ENCODE data around the gene ATXN1. TPM values are rescaled to one million over a fixed set of nuclear protein-coding genes. Genes with fewer than 3 reads are reported as not detected.

Gene ATXN1
- total RNA-seq, 1 donor from 2014 or later: 71.2 TPM

DNA sequence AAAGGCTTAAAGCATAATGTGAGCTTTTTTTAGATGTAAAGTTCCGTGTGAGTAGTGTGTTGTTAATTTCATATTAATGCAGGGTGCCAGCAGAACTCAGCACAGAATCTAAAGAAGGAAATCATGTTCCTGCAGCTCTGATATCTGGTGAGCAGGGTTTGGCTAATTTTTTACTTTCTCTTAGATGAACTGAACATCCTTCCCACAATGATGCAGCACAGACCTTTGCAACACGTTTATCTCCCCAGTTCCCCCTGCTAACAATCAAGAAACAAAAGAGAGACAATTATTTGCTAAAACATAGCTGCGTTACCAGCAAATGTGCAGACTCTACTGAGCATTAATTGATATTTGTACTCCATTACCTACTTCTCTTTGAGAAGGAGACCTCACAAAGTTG, 39.1 kb upstream of the ATXN1 start:
- Histone ChIP-seq H3K9me3 (no peaks in the 10 kb centered on the region), H3K36me3 (no peaks in the 10 kb centered on the region), H3K4me3 (no peak overlapping the region), H3K27me3 (no peaks in the 10 kb centered on the region), H3K4me1 (peaks cover 4% of the 10 kb centered on the region), H3K27ac (no peak overlapping the region)
- TF ChIP-seq, protein P1, sequence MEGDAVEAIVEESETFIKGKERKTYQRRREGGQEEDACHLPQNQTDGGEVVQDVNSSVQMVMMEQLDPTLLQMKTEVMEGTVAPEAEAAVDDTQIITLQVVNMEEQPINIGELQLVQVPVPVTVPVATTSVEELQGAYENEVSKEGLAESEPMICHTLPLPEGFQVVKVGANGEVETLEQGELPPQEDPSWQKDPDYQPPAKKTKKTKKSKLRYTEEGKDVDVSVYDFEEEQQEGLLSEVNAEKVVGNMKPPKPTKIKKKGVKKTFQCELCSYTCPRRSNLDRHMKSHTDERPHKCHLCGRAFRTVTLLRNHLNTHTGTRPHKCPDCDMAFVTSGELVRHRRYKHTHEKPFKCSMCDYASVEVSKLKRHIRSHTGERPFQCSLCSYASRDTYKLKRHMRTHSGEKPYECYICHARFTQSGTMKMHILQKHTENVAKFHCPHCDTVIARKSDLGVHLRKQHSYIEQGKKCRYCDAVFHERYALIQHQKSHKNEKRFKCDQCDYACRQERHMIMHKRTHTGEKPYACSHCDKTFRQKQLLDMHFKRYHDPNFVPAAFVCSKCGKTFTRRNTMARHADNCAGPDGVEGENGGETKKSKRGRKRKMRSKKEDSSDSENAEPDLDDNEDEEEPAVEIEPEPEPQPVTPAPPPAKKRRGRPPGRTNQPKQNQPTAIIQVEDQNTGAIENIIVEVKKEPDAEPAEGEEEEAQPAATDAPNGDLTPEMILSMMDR (IDR thresholded peaks at IDR 0.05): no peak
- intact Hi-C loops (cut with DNase I): no loop called here
- ATAC-seq: no peak
- DNase-seq: no peak

DNA sequence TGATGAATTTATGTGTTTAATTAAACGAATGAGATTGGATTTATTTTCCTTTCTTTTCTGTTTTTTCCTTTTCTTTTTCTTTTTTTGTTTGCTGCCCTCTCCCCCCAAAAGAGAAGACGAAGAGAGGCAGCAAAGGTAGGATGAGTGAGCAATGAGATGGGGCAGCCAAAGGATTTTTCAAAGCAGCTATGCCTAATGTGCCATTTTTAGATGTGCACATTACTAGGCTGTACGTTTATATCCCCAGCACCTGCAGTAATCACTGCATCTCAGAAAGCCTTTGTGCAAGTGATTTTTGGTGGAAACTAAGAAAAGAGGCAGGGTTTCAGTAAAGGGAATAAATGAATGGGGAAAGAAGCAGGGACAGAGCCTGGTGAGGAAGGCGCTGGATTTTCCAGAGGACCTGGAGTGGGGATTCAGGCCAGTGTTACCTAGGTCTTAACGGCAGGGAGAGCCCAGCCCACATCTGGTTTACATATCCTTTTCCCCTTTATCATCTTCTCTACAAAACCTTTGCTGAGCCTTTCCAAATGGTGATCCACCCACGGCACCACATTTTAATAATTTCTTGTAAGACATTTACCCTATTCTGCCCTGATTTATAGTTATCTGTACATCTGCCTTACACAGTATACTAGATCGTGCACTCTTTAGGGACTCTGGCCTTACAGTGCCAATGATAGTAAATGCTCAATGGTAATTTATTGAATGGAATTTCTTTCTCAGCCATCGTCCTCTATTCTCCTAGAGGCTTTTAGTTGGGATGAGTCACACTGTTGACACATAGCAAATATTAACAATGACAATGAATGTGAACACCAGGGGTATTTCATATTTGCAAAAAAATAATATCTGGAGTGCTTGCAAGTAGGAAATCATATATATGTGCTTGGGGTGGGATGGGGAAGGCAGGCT, 38.3 kb upstream of the ATXN1 start:
- H3K27me3 ChIP-seq: no peaks in the 10 kb centered on the region
- no peak for DNase-seq
- no peaks in the 10 kb centered on the region for H3K9me3 ChIP-seq
- no peaks in the 10 kb centered on the region for H3K36me3 ChIP-seq
- no peak for ATAC-seq
- H3K27ac ChIP-seq: no peak overlapping the region
- intact Hi-C loops (cut with DNase I): no loop called here
- no peak overlapping the region for H3K4me3 ChIP-seq
- TF ChIP-seq, protein P1 (IDR thresholded peaks at IDR 0.05): no peak
- no peaks in the 10 kb centered on the region for H3K4me1 ChIP-seq

DNA sequence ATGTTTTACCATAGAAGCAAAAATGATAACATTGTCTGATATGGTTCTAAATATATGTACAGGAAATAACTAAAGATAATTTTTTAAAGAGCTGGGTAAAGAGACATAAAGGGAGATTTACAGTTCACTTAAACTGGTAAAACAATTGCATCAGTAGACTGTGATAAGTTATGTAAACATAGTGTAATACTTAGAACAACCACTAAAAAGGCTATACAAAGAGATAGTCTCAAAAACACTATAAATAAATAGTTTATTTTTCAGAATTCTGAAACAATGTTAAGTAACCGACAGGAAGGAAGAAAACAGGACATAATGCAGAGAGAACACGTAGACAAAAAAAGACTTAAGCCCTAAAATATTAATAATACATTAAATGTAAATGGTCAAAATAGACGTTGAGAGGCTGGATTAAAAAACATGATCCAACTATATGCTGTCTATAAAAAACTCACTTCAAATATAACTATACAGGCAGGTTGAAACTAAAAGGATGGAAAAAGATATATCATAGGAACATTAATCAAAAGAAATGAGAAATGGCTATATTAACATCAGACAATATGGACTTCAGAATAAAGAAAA, 32.7 kb upstream of the ATXN1 start:
- intact Hi-C loops (cut with DNase I): no loop called here
- no peaks in the 10 kb centered on the region for H3K4me1 ChIP-seq
- no peak overlapping the region for H3K27ac ChIP-seq
- TF ChIP-seq, protein P1 (IDR thresholded peaks at IDR 0.05): no peak
- no peak overlapping the region for H3K4me3 ChIP-seq
- no peaks in the 10 kb centered on the region for H3K36me3 ChIP-seq
- no peak for DNase-seq
- H3K9me3 ChIP-seq: no peaks in the 10 kb centered on the region
- no peaks in the 10 kb centered on the region for H3K27me3 ChIP-seq
- ATAC-seq: no peak

DNA sequence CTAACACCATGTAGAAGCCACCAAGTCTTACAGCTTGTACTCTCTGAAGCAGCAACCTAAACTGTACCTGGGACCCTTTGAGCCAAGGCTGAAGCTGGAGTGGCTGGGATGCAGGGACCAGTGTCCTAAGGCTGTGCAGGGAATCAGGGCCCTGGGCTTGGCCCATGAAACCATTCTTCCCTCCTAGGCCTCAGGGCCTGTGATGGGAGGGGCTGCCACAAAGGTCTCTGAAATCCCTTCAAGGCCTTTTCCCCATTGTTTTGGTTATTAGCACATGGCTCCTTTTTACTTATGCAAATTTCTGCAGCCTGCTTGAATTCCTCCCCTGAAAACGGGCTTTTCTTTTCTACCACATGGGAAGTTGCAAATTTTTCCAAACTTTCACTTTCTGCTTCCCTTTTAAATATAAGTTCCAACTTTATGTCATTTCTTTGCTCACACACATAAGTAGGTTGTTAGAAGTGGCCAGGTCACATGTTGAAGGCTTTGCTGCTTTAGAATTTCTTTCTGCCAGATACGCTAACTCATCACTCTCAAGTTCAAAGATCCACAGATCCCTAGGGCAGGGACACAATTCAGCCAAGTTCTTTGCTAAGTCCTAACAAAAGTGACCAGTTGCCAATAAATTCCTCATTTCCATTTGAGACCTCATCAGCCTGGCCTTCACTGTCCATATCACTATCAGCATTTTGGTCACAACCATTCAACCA, 28.2 kb upstream of the ATXN1 start:
- Histone ChIP-seq H3K36me3 (no peaks in the 10 kb centered on the region), H3K4me1 (no peaks in the 10 kb centered on the region), H3K27ac (no peak overlapping the region), H3K27me3 (no peaks in the 10 kb centered on the region), H3K4me3 (no peak overlapping the region), H3K9me3 (no peaks in the 10 kb centered on the region)
- DNase-seq (no peak), ATAC-seq (no peak)
- intact Hi-C loops (cut with DNase I): no loop called here
- TF ChIP-seq, protein P1 (IDR thresholded peaks at IDR 0.05): no peak

DNA sequence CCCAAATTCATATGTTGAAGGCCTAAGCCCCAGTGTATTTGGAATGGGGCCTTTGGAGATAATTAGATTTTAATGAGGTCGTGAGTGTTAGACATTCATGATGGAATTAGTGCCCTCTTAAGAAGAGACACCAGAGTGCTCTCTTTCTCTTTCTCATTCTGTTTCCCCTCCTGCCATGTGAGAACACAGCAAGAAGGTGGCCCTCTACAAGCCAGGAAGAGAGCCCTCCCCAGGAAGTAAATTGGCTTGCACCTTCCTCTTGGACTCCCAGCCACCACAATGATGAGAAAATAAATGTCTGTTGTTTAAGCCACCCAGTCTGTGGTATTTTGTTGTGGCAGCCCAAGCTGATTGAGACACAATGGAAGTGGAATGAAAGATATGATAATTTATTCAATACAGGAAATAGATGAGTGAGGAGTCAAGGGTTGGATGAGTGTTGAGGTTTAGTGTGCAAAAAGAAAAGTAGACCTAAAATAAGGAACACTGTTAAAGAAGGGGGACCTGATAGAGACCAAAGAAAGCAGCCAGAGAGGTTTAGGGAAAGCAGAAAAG, 25.9 kb upstream of the ATXN1 start:
- DNase-seq: no peak
- no peak overlapping the region for H3K4me3 ChIP-seq
- H3K9me3 ChIP-seq: no peaks in the 10 kb centered on the region
- H3K4me1 ChIP-seq: no peaks in the 10 kb centered on the region
- no peak for ATAC-seq
- intact Hi-C loops (cut with DNase I): no loop called here
- no peaks in the 10 kb centered on the region for H3K36me3 ChIP-seq
- no peaks in the 10 kb centered on the region for H3K27me3 ChIP-seq
- TF ChIP-seq, protein P1 (IDR thresholded peaks at IDR 0.05): no peak
- no peak overlapping the region for H3K27ac ChIP-seq

All from upper lobe of right lung (tissue), 1 donor.